Limb (tissue), 2 donors: ENCODE measurements around the gene SPON1.
"Not testable (repeated sequence)": the region's sequence is repeated elsewhere in the genome, so short reads cannot be mapped to it uniquely, and the experiment has no call there.

Experiments used
- DNase-seq, 2 donors: peaks; one replicate each; pipeline ENCODE4 v3.0.0-alpha.2; 2016; ENCODE audit errors: extremely low spot score in 2 of 2

SPON1 gene

GRCh38 chr11:14119357-14119756 lies 156.8 kb downstream of the SPON1 start:
- DNase-seq: no peak

- DNase-seq: no peak
Measured at GRCh38 chr11:14124350-14124749, 161.8 kb downstream of the SPON1 start.

- DNase-seq: no peak
Measured at GRCh38 chr11:14124886-14125285, 162.4 kb downstream of the SPON1 start.

GRCh38 chr11:14125529-14125928 lies 163.0 kb downstream of the SPON1 start:
- DNase-seq: no peak

DNA sequence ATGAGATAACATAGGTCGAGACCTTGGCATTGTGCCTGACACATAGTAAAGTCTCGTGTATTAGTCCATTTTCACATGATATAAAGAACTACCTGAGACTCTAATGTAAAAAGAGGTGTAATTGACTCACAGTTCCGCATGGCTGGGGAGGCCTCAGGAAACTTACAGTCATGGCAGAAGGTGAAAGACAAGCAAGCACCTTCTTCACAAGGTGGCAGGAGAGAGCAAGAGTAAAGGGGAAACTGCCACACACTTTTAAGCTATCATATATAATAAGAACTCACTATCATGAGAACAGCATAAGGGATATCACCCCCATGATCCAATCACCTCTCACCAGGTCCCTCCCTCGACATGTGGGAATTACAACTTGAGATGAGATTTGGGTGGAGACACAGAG lies 165.2 kb downstream of the SPON1 start:
- DNase-seq: no peak

GRCh38 chr11:14132312-14132711 lies 169.8 kb downstream of the SPON1 start:
- DNase-seq: no peak

GRCh38 chr11:14133381-14133780 lies 170.9 kb downstream of the SPON1 start:
- DNase-seq: no peak

GRCh38 chr11:14136561-14136960 lies 174.0 kb downstream of the SPON1 start:
- no peak for DNase-seq

GRCh38 chr11:14137284-14137683 lies 174.8 kb downstream of the SPON1 start:
- no peak for DNase-seq

- no peak for DNase-seq
Measured at GRCh38 chr11:14140991-14141390, 178.5 kb downstream of the SPON1 start.

DNA sequence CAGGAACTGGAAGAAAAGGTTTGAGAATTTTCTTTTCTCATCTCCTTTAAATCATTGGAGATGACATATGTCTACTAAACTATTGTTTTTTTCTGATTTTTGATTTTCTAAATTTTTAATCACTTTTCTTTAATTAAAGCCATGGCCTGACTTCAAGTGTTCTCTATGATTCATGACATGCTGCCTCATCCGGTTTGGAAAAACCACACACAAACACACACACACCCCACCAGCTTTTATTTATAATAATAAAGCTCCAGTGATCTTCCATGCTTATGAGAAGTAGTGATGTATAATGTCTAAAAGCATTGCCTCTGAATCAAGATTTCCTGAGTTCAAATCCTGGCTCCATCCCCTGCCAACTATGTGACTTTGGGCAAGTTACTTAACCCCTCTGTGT lies 179.2 kb downstream of the SPON1 start:
- no peak for DNase-seq

- DNase-seq: no peak
Measured at GRCh38 chr11:14144934-14145333, 182.4 kb downstream of the SPON1 start.

GRCh38 chr11:14148653-14149273 lies 186.2 kb downstream of the SPON1 start:
- DNase-seq: peak in 1 of 2 donors; percentile 32

GRCh38 chr11:14149683-14150082 lies 187.2 kb downstream of the SPON1 start:
- DNase-seq: no peak

DNA sequence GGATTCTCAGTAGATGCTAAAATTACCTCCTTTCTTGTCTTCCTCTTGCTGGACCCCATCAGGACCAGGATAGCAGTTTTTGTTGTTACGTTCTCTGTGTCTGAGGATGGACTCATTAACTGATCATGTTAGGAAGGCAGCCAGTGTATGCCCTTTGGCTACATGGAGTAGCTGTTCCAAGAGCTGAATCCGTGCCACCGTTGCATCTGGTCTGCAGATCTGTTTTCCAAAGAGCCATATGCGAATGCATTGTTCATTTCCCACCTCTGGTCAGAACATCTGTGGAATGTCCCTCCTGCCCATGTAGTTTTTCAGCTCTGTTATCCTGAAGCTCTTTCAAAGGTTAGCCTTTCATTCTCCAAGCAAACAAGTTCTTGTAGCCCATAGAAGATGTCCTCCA lies 188.4 kb downstream of the SPON1 start:
- DNase-seq: no peak

- DNase-seq: not testable (repeated sequence)
Measured at GRCh38 chr11:14154103-14154502, 191.6 kb downstream of the SPON1 start.

GRCh38 chr11:14158393-14158792 lies 195.9 kb downstream of the SPON1 start:
- DNase-seq: no peak

DNA sequence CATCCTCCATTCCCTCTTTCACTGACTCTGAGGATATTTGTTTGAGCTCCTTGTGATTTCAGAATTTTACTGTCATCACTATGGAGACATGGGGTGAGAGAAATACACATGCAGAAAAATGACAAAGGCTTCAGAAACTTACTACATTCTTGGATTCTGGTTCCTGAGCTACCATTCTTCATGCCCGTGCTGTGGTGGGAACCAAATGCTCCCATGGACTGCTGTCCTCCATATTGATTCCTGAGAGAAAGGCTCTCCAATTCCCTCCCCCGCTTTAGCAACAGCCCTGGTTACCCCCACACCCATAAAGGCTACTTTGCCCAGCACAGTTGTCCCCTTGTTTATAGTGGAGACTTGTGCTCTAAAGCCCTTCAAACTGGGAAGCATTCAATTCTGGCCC lies 201.1 kb downstream of the SPON1 start:
- DNase-seq: no peak

- not testable (repeated sequence) for DNase-seq
Measured at GRCh38 chr11:14173679-14174078, 211.2 kb downstream of the SPON1 start.

- no peak for DNase-seq
Measured at GRCh38 chr11:14179116-14179820, 216.7 kb downstream of the SPON1 start.

GRCh38 chr11:14181121-14181520 lies 218.6 kb downstream of the SPON1 start:
- peak in 1 of 2 donors; percentile 18 for DNase-seq

DNA sequence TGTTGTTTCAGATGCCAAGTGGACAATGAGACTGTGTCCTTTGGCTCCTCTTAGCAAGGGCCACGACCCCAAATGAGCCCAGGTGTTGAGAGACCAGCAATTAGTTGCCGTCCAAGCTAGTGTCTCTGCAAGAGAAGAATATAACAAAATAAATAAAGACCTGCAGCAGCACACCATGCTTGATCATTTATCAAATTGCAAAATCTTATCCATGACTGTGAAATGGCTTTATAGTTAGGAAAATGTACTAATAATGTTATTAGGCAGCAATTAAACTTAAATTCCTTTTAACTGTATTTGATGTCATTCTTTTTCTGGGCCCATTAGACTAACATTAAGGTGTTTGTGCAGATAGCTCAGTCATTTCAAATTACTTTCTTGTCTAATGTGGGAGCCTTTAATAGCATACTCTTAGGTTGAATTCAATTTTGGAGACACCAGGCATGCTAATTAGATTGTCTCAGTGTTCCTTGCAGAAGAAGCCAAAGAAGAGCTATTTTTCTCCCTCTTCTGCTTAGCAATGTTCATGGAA lies 220.4 kb downstream of the SPON1 start:
- no peak for DNase-seq
